BJ (cell line): ENCODE measurements around the gene CASQ2. TPM values are rescaled to one million over a fixed set of nuclear protein-coding genes. Genes with fewer than 3 reads are reported as not detected.

Experiments used
- CTCF ChIA-PET: fragments of 350-600 bp; formaldehyde crosslinking; extraction: SDS; loops from one replicate; lab custom pipeline; 2021; ENCODE audit warnings: antibody characterized with exemption, inconsistent platforms; lab: Yijun Ruan, JAX
- POLR2A ChIA-PET: fragments of 300-600 bp; sonication (Branson Sonifier 250); formaldehyde crosslinking; extraction: SDS; loops from one replicate; lab custom pipeline; 2021; ENCODE audit warnings: antibody characterized with exemption; lab: Charles Lee
- DNase-seq: peaks from one replicate; pipeline ENCODE4 v3.0.0-alpha.2; 2011; ENCODE audit warnings: low read depth
- H3K27me3 ChIP-seq: 2 replicates; pipeline ENCODE4 v1.6.0; 2011; ENCODE audit warnings: low read length; ENCODE audit not compliant: control insufficient read depth, insufficient read depth
- H3K36me3 ChIP-seq: 2 replicates; pipeline ENCODE4 v1.5.1; 2011; ENCODE audit warnings: low read length; ENCODE audit not compliant: control insufficient read depth, insufficient read depth
- H3K4me3 ChIP-seq: 2 replicates; pipeline ENCODE4 v1.5.1; 2011; ENCODE audit warnings: low read depth, mild to moderate bottlenecking, control low read depth, low read length
- polyA minus RNA-seq: library from RNA; depleted of rRNA, polyadenylated mRNA; stranded (reverse); fragments of >200 nt; gene quantifications from 2 replicates; pipeline ENCODE4 v1.2.3, GENCODE V29; 2011; rRNA and poly(A)+ RNA removed
- polyA plus RNA-seq: library from polyadenylated mRNA; depleted of rRNA; stranded (reverse); fragments of >200 nt; gene quantifications from 2 replicates; pipeline ENCODE4 v1.2.3, GENCODE V29; 2011; rRNA removed
- TF ChIP-seq, protein P1 (sequence below): IDR thresholded peaks from 2 replicates; pipeline ENCODE4 v1.5.1; 2011; ENCODE audit warnings: low read depth, mild to moderate bottlenecking, control low read depth, inconsistent platforms, low read length, moderate library complexity; ENCODE audit not compliant: insufficient read depth

Gene CASQ2
- not detected in 2 replicates for polyA plus RNA-seq
- not detected in 2 replicates for polyA minus RNA-seq

DNA sequence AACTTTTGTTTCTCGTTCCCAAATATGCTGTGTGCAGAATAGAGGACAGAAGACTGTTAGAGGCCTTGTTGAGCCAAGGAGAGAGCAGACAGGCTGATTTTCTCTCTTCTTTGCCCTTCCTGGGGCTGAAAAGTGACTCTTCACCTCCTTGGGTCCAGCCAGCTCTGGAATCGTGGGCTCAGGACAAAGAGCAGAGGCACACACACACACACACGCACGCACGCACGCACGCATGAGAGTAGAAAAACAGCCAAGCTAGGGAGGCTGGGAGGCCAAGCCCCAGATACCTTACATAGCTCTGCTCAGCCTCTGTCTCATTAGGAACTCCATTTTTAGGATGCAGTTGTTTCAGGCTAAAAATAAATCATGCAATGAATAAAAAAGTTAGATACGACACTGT, at the start of gene CASQ2:
Gene CASQ2 (minus strand): TSS at position 166 of the 400 bp plus-strand sequence. CDS start 173 bp downstream, outside the sequence.
- TF ChIP-seq, protein P1, sequence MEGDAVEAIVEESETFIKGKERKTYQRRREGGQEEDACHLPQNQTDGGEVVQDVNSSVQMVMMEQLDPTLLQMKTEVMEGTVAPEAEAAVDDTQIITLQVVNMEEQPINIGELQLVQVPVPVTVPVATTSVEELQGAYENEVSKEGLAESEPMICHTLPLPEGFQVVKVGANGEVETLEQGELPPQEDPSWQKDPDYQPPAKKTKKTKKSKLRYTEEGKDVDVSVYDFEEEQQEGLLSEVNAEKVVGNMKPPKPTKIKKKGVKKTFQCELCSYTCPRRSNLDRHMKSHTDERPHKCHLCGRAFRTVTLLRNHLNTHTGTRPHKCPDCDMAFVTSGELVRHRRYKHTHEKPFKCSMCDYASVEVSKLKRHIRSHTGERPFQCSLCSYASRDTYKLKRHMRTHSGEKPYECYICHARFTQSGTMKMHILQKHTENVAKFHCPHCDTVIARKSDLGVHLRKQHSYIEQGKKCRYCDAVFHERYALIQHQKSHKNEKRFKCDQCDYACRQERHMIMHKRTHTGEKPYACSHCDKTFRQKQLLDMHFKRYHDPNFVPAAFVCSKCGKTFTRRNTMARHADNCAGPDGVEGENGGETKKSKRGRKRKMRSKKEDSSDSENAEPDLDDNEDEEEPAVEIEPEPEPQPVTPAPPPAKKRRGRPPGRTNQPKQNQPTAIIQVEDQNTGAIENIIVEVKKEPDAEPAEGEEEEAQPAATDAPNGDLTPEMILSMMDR, result no peak
- H3K36me3 ChIP-seq, result no peaks in the 10 kb centered on the region
- ChIA-PET CTCF (interaction anchor here (0.7 to 14.4 kb wide), 6 partner anchors 13 to 173 kb away, joined by 3 to 137 read pairs (median 5); no protein-coding TSS in a partner anchor), POLR2A (no interaction called here)
- DNase-seq, result no peak
- no peak within 1 kb of the TSS for H3K4me3 ChIP-seq
- H3K27me3 ChIP-seq, result peaks cover 4% of the 10 kb centered on the region

DNA sequence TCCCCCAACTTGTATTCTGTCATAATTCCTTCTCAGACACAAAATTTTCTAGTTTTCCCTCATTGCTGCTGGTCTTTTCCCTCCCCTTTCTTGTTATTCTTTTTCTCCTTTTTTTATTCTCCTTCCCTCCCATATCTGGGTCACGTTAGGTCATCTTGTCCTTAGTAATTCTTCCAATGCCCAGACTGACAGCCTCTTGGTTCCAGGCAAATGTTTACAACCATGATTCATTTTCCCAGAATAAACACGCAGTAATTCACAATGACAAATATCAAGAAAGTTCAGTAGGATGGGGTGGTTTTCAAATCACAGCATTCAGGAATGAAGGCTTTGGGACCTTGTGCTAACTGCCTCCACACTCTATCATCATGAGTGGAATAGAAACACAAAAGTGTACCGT, 47.2 kb upstream of the CASQ2 start:
- Histone ChIP-seq H3K36me3 (no peaks in the 10 kb centered on the region), H3K4me3 (no peak overlapping the region), H3K27me3 (peaks cover 4% of the 10 kb centered on the region; the same call in 1 of the 2 replicates)
- CTCF ChIA-PET, result interaction anchor here (0.8 kb wide), 1 partner anchor 8 kb away, joined by 3 read pairs; no protein-coding TSS in a partner anchor
- DNase-seq, result no peak
- POLR2A ChIA-PET, result no interaction called here
- TF ChIP-seq, protein P1, result no peak

DNA sequence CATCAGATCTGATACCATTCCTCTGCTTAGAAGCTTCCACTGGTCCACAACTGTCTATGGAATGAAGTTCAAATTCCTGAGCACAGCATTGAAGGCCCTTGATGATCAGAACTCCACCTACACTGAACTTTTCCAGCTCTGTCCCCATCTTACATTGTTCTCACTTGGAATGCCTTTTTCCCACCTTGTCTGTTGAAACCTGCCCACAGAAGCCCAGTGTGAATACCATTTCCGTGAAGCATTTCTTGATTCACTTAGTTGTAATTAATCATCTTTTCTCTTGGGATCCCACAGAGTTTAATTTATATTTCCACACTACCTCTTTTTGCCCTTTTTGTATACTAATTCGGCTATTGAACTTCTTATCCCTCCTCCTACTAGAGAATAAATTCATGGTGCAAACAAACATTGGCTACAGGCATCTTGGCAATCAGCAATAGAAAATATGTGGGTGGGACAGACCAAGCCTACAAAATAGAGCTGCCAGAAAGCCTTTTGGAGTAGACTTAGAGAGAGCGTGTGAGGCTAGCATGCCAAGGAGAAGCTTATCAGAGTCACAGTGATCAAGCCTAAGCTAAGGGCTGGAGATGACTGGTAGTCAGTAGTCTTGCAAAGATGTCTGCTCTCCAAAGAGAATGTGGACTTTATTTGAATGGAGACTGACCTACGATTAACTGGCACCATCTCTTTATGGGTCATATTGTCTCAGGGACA, 46.3 kb upstream of the CASQ2 start:
- TF ChIP-seq, protein P1, result no peak
- POLR2A ChIA-PET, result no interaction called here

DNA sequence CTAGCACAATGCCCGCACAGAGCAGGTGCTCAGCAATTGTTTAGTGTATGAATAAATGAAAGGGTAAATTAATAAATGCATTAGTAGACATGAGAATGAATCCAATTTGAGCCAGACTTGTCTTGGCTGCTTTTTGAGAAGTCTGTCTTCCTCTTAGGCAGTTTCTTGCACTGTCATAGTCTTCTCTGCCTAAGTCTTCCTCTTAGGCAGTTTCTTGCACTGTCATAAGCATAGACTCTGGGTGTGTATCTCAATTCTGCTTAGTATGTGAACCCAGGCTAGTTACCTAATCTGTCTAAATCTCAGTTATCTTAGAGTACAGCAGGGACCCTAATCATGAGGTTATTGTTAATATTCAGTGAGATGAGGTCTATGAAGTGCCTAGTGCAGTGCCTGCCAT, 45.2 kb upstream of the CASQ2 start:
- peaks cover 4% of the 10 kb centered on the region for H3K27me3 ChIP-seq
- no peak overlapping the region for H3K4me3 ChIP-seq
- POLR2A ChIA-PET, result no interaction called here
- DNase-seq, result no peak
- no peaks in the 10 kb centered on the region for H3K36me3 ChIP-seq
- CTCF ChIA-PET, result interaction anchor here (1.1 to 1.7 kb wide), 2 partner anchors 168 to 685 kb away, joined by 3 to 6 read pairs; no protein-coding TSS in a partner anchor
- TF ChIP-seq, protein P1, result no peak

More for the DNA sequence above, 46.3 kb upstream of the CASQ2 start:
- Histone ChIP-seq H3K27me3 (peaks cover 4% of the 10 kb centered on the region), H3K36me3 (no peaks in the 10 kb centered on the region), H3K4me3 (no peak overlapping the region)
- no peak for DNase-seq
- CTCF ChIA-PET, result interaction anchor here (1.1 to 1.7 kb wide), 2 partner anchors 166 to 684 kb away, joined by 3 to 6 read pairs; no protein-coding TSS in a partner anchor

DNA sequence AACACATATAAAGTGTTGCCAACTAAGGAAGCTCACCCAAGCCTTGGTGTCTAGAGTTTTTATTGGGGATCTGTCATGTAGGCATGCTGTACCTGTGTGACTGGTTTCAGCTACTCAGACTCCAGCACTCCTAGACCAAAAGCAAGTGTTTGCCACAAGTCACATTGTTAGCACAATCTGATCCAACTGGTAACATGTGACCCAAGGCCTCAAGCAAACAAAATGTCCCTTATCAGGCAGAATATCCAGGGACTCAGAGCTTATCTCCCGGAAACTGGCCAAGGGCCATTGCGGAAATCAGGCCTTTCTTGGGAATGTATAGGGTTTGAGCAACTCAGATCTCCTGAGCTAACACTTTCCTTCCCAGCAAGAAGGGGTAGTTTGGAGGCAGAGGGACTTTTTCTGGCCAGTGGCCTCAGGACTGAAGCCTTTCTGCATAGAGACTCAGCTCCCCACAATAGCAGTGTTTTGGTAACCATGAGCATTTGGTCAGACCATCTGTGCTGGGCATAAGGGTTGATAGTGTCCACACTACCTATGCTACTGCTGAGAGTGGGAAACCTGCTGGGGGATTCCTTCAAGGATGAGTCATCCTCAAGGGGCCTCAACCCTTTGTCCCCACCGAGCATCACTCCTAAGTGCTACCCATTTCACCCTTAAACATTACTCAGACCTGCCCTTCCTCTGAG, 42.8 kb upstream of the CASQ2 start:
- TF ChIP-seq, protein P1, result no peak
- CTCF ChIA-PET, result interaction anchor here (0.8 to 2.1 kb wide), 4 partner anchors 19 to 215 kb away, joined by 3 to 12 read pairs (median 4); no protein-coding TSS in a partner anchor
- Histone ChIP-seq H3K36me3 (no peaks in the 10 kb centered on the region), H3K27me3 (peaks cover 4% of the 10 kb centered on the region), H3K4me3 (no peak overlapping the region)
- no peak for DNase-seq
- POLR2A ChIA-PET, result no interaction called here
